Nephron progenitor cell (in vitro differentiated cells): ENCODE data around the gene OAF.

Experiments used
- DNase-seq: peaks from one replicate; pipeline ENCODE4 v3.0.0; 2021
- H3K27ac Mint-ChIP-seq: 2 replicates; pipeline ENCODE4 v1.8.0; 2021; ENCODE audit warnings: mild to moderate bottlenecking, moderate library complexity, mixed read lengths
- H3K27me3 Mint-ChIP-seq: 2 replicates; pipeline ENCODE4 v1.8.0; 2021; ENCODE audit warnings: mild to moderate bottlenecking, low read depth, mixed read lengths; ENCODE audit not compliant: poor library complexity
- H3K36me3 Mint-ChIP-seq: 2 replicates; pipeline ENCODE4 v1.8.0; 2021; ENCODE audit warnings: low read depth, mixed read lengths
- H3K4me1 Mint-ChIP-seq: 2 replicates; pipeline ENCODE4 v1.8.0; 2021; ENCODE audit warnings: mixed read lengths
- H3K4me3 Mint-ChIP-seq: 2 replicates; pipeline ENCODE4 v1.8.0; 2021; ENCODE audit warnings: mild to moderate bottlenecking, moderate library complexity, mixed read lengths
- H3K9me3 Mint-ChIP-seq: 2 replicates; pipeline ENCODE4 v1.8.0; 2021; ENCODE audit warnings: mild to moderate bottlenecking, moderate library complexity, mixed read lengths
- CTCF ChIP-seq: fragments of 200-600 bp; sonication (generic); IDR thresholded peaks from 2 replicates; pipeline ENCODE4 v1.5.0; 2021; ENCODE audit warnings: antibody characterized with exemption

OAF gene

GRCh38 chr11:120197977-120198376 is 12.9 kb upstream of the OAF start:
- Mint-ChIP-seq H3K4me3 (no peak overlapping the region), H3K27ac (peak overlapping the region; percentile 64), H3K27me3 (peaks cover 64% of the 10 kb centered on the region), H3K9me3 (no peaks in the 10 kb centered on the region), H3K4me1 (peaks cover 93% of the 10 kb centered on the region), H3K36me3 (no peaks in the 10 kb centered on the region)
- no peak for TF ChIP-seq CTCF
- DNase-seq = no peak

DNA sequence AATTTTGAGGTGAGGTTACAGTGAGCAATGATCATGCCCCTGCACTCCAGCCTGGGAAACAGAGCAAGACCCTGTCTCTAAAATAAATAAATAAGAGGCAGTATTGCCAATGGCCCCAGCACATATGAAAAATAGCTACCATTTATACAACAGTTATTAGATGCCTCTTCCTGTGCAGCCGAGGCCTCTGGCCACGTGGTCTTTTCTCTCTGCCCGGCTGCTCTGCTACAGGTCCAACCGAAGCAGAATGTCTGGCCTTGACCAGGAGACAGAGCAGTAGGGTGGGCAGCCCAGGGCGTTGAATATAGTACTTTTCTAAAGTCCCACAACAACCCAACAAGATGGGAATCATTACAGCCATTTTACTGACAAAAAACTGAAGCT is 12.4 kb upstream of the OAF start:
- Mint-ChIP-seq H3K4me1 (peaks cover 90% of the 10 kb centered on the region), H3K9me3 (no peaks in the 10 kb centered on the region), H3K36me3 (no peaks in the 10 kb centered on the region), H3K27ac (no peak overlapping the region), H3K27me3 (peaks cover 61% of the 10 kb centered on the region), H3K4me3 (no peak overlapping the region)
- no peak for DNase-seq
- no peak for TF ChIP-seq CTCF

GRCh38 chr11:120198787-120199469 is 11.9 kb upstream of the OAF start:
- Mint-ChIP-seq H3K27ac (no peak overlapping the region), H3K4me3 (no peak overlapping the region), H3K4me1 (peaks cover 85% of the 10 kb centered on the region), H3K36me3 (no peaks in the 10 kb centered on the region), H3K27me3 (peaks cover 56% of the 10 kb centered on the region), H3K9me3 (no peaks in the 10 kb centered on the region)
- no peak for TF ChIP-seq CTCF
- no peak for DNase-seq

GRCh38 chr11:120199613-120200012 is 11.2 kb upstream of the OAF start:
- no peak for TF ChIP-seq CTCF
- H3K4me1 Mint-ChIP-seq = peaks cover 83% of the 10 kb centered on the region
- no peaks in the 10 kb centered on the region for H3K9me3 Mint-ChIP-seq
- peaks cover 57% of the 10 kb centered on the region for H3K27me3 Mint-ChIP-seq
- H3K27ac Mint-ChIP-seq = no peak overlapping the region
- no peaks in the 10 kb centered on the region for H3K36me3 Mint-ChIP-seq
- DNase-seq = no peak
- H3K4me3 Mint-ChIP-seq = no peak overlapping the region

DNA sequence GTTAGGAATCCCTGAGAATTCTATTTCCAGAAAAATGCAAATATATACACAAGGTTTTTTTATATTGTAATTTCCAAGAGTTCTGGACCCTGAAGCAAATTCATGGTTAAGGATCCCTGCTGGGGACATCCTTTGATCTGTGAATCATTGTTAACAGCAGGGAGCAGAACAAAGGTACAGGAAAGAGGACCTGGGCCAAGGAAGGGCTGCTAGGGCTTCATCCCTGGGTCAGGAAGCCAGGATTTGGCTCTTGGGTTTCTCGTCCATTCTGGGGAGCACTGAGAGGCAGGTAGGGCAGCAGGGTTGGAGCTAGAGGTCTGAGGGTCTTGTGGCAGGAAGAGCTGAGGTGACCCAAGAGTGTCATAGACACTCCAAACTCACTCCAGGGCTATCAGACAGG is 10.2 kb upstream of the OAF start:
- Mint-ChIP-seq H3K36me3 (no peaks in the 10 kb centered on the region), H3K4me3 (no peak overlapping the region), H3K4me1 (peaks cover 82% of the 10 kb centered on the region), H3K27me3 (peaks cover 59% of the 10 kb centered on the region), H3K9me3 (no peaks in the 10 kb centered on the region), H3K27ac (no peak overlapping the region)
- TF ChIP-seq CTCF = no peak
- DNase-seq = no peak

DNA sequence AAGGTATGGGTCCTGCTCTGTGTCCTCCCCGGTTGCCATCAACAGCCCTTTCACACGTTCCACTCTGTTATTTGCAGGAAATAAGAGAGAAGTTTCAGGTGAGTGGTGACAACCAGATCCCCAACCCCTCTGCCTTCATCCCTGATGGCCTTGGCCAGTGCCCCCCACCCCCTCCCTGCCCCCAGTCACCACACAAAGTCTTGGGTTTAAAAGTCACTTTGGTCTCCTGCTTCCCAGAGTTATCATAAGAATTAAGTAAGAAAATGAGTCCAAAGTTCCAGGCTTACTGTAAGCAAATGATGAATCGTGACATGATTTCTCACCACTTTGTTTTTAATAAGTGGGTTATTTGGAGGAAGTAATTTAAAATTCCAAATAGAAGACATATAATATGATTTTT is 9.2 kb upstream of the OAF start:
- H3K27ac Mint-ChIP-seq = no peak overlapping the region
- H3K36me3 Mint-ChIP-seq = no peaks in the 10 kb centered on the region
- H3K27me3 Mint-ChIP-seq = peaks cover 59% of the 10 kb centered on the region
- H3K9me3 Mint-ChIP-seq = no peaks in the 10 kb centered on the region
- no peak overlapping the region for H3K4me3 Mint-ChIP-seq
- H3K4me1 Mint-ChIP-seq = peaks cover 80% of the 10 kb centered on the region
- TF ChIP-seq CTCF = no peak
- no peak for DNase-seq
